GM18873 (cell line): ENCODE results near the gene GOLGA8S.
"Not testable (repeated sequence)": the region's sequence is repeated elsewhere in the genome, so short reads cannot be mapped to it uniquely, and the experiment has no call there.

Experiments
- ATAC-seq: cut with Tn5 transposase; IDR thresholded peaks from one replicate; pipeline ENCODE4 v1.9.1; 2021; ENCODE audit warnings: mild to moderate bottlenecking, moderate library complexity, moderate number of reproducible peaks; ENCODE audit not compliant: unreplicated experiment, low FRiP score

The GOLGA8S gene, protein sequence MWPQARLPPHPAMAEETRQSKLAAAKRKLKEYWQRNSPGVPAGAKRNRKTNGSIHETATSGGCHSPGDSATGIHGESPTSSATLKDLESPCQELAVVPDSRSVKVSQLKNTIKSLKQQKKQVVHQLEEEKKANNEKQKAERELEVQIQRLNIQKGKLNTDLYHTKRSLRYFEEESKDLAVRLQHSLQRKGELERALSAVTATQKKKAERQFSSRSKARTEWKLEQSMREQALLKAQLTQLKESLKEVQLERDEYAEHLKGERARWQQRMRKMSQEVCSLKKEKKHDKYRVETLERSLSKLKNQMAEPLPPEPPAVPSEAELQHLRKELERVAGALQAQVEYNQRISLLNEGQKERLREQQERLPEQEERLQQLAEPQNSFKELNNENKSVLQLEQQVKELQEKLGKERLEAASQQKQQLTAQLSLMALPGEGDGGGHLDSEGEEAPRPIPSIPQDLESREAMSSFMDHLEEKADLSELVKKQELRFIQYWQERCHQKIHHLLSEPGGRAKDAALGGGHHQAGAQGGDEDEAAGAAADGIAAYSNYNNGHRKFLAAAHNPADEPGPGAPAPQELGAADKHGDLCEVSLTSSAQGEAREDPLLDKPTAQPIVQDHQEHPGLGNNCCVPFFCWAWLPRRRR

DNA sequence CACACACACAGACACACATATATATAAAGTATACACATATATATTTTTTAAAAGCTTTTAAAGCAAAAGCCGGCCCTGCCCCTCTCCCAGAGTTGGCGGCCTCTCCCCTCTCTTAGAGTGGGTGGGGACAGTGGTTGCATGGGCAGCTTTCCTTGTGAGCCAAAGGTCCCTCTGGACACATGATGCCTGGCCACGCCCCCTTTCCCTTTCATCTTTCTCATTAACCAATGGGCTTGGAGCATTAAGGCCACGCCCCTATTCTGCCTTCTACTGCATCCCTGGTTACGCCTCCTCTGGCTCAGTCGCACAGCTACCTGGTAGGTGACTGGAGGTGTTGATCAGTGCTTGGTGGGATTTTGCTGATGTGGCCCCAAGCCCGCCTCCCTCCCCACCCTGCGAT lies at the start of gene GOLGA8S:
Gene GOLGA8S (plus strand): TSS at position 301 of the 400 bp plus-strand sequence. CDS start 62 bp downstream, at position 363.
- not testable (repeated sequence) for ATAC-seq

DNA sequence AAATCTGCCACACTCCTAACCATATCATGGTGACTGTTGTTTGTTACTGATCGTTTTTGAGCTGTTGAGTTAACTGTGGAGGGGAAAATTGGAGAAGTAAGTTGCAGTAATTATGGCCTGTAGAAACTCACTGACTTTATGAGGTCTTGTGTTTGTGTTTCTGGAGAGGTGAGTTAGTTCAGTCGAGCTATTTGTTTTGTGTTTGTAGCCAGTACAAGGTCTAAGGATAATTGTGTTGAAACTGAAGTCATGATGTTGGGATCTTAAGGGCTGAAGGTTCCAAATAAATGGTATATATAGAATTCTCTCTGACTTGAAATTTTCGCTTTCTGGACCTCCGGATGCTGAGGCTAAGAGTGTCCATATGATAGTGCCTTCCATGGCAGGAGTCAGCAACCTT lies 49.7 kb upstream of the GOLGA8S start:
- ATAC-seq: not testable (repeated sequence)

DNA sequence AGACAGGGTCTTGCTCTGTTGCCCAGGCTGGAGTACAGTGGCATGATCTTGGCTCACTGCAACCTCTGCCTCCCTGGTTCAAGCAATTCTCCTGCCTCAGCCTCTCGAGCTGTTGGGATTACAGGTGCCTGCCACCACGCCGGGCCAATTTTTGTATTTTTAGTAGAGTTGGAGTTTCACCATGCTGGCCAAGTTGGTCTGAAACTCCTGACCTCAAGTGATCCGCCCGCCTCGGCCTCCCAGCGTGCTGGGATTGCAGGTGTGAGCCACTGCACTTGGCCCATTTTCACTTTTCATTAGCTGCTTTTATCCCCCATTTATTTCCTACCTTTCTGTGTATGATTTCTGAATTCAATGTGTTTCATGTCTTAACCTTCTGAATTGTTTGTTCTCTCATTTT lies 48.6 kb upstream of the GOLGA8S start:
- ATAC-seq: not testable (repeated sequence)

DNA sequence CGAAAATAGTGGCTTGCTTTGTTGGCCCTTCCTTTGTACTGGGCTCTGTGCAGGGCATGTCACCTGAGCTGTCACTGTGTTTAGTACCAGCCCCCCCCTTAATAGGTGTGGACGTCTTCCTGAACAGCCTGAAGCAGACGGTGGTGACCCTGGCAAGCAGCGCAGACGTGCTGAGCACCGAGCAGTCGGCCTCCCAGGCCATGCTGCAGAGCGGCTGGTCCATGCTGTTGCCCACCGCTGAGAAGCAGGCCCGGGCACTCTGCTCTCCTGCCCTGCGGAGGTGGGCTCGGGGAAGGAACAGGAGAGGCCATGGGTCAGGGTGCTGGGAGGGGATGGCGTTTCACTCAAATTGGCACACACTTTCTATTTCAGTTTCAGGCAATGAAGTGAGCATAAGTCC lies 43.3 kb upstream of the GOLGA8S start:
- not testable (repeated sequence) for ATAC-seq

DNA sequence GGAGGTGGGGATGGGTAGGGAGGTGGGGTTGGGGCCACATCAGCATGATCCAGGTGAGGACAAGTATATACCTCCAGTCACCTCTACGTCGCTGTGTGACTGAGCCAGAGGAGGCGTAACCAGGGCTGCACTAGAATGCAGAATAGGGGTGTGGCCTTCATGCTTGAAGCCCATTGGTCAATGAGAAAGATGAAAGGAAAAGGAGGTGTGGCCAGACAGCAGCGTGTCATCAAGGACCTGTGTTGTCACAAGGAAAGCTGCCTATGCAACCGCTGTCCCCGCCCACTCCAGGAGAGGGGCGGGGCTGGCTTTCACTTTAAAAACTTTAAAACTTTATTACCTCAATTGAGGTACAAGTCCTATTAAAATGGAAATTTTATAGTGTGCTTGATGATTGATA lies 20.5 kb upstream of the GOLGA8S start, which contains the start of gene GOLGA6L26:
Gene GOLGA6L26 (minus strand): TSS at position 101 of the 400 bp plus-strand sequence. CDS start 61 bp downstream, at position 40.
- ATAC-seq: not testable (repeated sequence)

DNA sequence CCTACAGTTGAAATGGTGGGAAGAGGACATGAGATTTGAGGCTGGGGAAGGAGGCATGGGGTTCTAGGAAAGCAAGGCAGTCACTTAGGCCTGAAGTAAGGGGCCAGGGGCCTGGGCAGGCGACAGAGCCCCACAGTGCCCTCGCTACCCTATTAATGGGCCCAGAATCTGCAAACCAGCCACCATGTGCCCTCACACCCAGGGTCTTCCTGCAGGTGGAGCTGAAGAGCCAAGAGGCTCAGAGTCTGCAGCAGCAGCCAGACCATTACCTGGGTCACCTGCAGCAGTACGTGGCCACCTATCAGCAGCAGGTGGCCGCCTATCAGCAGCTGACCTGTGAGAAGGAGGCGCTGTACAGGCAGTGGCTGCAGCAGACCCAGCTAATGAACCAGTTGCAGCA lies 8.1 kb downstream of the GOLGA8S start:
- not testable (repeated sequence) for ATAC-seq

DNA sequence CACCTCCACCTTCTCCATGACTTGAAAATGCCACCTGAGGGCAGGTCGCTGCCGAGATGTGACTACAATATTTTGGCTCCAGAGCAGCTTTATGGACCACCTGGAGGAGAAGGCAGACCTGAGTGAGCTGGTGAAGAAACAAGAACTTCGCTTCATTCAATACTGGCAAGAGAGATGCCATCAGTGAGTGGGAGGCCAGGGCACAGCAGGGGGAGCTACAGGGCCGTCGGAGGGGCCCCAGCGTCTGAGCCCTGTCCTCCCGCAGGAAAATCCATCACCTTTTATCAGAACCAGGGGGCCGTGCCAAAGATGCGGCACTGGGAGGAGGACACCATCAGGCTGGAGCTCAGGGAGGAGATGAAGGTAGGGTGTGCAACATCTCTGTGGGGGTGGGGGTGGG lies 9.7 kb downstream of the GOLGA8S start:
- not testable (repeated sequence) for ATAC-seq

DNA sequence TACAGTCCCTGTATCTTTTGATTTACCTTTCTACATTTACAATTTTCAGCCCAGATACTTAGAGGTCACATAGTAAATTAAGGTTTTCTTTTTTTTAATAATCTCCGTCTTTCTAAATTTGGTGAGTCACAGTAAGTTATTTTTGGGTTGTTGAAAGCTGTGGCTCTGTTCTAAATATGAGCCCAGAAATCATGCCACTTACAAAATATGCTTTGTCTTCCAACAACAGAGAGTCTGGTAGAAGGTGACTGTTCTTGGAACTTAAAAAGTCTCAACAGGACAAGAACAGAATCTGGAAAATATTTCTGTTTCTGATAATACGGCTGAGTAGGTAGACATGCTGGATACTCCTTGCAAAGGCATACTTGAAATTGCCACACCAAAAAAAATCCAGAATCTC lies 16.0 kb downstream of the GOLGA8S start:
- ATAC-seq: no peak

DNA sequence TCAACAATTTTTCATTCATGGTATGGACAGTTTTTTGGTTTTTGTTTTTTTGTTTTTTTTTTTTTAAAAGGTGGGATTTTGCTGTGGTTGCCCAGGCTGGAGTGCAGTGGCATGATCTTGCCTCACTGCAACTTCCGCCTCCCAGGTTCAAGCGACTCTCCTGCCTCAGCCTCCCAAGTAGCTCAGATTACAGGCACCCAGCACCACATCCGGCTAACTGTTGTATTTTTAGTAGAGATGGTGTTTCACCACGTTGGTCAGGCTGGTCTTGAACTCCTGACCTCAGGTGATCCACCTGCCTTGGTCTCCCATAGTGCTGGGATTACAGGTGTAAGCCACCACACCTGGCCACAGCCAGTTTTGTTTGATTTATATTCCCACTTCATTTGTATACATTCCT lies 16.6 kb downstream of the GOLGA8S start:
- not testable (repeated sequence) for ATAC-seq

DNA sequence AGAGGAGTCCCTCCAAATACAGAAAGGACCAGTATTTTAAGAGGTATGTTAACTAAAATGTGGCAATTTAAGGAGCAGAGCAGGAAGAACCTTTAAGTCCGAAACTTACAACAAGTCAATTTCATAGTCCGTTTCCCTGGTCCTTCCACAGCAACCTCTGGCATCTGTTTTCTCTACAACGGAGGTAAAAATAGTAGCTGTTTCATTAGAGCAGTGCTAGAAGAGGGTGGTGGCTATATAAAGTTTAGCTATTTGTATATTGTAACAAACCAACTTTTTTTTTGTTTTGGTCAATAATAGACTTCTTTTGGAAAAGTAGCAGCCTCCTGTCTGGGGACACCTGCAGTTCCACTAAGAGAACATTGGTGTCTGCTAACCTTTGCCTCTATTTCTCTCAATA lies 17.3 kb downstream of the GOLGA8S start:
- not testable (repeated sequence) for ATAC-seq

DNA sequence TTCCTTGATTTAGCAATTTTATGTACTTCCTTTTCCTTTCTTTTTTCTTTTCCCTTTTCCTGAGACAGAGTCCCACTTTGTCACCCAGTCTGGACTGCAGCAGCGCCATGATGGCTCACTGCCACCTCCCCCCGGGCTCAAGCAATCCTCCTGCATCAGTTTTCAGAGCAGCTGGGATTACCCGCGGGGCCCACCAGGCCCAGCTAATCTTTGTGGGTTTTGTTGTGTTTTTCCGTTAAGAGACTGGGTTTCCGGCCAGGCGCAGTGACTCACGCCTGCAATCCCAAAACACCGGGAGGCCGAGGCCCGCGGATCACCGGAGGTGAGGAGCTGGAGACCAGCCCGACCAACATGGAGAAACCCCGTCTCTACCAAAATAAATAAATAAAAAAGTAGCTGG lies 17.7 kb downstream of the GOLGA8S start:
- no peak for ATAC-seq

DNA sequence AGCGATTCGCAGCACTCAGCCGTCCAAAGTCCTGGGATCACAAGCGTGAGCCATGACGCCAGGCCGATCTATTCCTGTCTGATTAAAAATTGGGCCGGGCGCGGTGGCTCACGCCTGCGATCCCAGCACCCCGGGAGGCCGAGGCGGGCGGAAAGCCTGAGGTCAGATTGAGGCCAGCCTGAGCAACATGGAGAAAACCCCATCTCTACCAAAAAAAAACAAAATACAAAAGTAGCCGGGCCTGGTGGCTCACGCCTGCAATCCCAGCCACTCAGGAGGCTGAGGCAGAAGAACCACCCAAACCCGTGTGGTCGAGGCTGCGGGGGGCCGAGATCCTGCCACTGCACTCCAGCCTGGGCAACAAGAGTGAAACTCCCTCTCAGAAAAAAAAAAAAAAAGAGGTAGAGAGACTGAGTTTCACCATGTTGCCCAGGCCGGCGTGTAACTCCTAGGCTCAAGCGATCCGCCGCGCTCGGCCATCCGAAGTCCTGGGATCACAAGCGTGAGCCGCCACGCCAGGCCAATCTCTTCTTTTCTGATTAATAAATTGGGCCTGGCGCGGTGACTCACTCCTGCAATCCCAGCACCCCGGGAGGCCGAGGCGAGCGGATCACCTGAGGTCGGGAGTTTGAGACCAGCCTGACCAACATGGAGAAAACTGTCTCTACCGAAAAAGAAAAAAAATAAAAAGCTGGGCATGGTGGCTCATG lies 18.5 kb downstream of the GOLGA8S start:
- ATAC-seq: not testable (repeated sequence)

DNA sequence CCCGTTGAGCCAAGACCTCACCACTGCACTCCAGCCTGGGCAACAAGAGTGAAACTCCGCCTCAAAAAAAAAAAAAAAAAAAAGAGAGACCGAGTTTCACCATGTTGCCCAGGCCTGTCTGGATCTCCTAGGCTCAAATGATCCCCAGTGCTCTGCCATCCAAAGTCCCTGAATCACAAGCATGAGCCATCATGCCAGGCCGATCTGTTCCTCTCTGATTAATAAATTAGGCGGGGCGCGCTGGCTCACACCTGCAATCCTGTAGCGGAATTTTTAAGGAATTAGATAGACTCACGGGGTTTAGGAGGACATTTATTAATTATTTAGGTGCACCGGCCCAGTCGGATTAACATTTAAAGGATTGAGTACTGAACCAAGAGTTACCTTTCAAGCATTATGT lies 19.7 kb downstream of the GOLGA8S start:
- not testable (repeated sequence) for ATAC-seq

DNA sequence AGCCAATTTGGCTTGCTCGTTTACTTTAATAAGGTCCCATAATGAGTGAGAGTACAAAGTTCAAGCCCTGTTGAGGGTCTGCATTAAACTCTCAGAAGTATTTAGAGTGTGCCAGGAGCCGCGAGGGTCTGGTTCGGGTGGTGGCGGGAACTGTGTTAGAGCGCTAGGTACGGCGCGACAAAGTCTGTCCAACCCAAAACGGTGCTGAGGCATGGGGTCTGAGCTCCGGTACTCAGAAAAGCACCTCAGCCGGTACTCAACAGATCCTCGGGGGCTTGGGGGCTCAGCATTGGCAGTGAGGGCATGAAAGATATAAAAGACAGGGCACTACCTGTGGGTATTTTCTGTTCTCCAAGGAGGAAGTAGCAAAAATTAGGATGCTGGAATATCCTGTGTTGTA lies 24.4 kb downstream of the GOLGA8S start:
- not testable (repeated sequence) for ATAC-seq

DNA sequence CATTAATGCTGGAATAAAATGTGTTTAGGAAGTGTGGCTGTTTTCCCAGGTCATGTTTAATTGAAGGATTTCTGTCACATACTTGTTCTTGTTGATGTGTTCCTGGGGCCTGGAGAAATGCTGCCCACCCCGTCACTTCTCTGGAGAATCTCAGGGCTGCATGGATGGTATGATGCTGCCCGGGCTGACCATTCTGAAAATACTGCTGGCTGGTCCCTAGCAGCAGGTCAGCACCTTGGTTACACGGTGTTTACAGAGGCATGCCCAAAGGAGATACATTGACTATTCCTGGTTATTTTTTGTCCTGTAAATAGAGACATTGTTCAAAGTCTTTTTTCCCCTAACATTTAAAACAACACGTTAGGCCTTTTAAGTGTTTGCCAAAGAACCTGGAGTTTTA lies 26.2 kb downstream of the GOLGA8S start:
- ATAC-seq: not testable (repeated sequence)

DNA sequence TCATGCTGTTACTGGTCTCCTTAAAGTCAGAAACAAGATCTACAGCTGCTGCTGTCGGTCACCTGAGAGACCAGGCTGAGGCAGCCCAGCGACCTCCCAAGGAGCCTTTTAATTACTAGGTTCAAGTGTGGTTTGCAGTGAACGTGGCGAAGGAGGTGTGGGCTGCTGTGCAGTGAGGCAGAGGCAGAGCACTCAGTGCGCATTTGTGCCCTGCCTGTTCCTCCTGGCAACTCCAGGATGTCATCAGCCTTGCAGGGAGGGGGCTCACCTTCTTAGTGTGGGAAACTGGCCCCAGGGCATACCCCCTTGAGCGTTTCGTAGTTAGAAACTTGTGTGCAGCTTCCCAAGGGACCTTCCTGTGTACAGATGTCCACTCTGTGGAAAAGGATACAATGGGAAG lies 26.6 kb downstream of the GOLGA8S start:
- not testable (repeated sequence) for ATAC-seq

DNA sequence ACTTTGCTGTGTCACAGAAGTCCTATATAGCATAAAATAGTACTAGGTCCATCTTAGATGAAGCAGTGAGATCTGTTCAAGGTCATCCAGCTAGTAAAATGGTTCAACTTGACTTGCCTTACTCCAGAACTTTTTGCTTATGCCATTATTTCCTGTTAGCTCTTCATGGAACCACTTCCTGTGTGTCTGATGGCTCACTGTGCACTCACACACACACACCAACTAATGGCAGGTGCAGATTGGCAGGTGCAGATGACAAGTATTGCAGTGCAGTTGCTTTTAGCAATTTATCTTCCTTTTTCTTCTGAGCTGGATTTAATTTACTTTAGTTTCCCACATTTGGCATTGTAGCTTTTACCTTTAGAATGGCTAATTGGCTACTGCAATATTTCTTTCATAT lies 29.8 kb downstream of the GOLGA8S start:
- ATAC-seq: no peak

DNA sequence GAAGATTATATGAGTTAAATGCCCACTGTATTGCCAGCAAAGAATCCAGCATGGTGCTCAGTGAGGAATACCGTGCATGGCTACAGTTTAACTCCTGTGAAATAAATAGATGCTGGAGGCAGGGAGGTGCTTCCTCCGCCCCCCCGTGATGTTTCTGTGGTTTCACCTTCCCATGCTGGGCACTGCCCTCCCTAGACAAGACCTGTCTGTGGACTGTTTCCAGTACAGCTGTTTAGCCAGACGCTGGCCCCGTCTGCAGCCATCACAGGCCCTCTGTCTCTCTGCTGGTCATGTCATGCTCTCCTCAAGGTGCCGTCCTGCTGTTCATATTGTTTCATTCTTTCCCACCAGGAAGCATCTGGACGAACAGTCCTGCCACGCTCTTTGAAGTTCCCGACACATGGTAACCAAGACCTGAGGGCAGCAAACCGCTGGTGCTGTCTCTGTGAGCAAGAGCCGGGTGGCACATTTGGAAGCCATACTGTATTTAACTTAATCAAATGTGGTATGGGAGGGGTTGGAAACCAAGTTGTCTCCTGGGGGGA lies 31.4 kb downstream of the GOLGA8S start:
- no peak for ATAC-seq

DNA sequence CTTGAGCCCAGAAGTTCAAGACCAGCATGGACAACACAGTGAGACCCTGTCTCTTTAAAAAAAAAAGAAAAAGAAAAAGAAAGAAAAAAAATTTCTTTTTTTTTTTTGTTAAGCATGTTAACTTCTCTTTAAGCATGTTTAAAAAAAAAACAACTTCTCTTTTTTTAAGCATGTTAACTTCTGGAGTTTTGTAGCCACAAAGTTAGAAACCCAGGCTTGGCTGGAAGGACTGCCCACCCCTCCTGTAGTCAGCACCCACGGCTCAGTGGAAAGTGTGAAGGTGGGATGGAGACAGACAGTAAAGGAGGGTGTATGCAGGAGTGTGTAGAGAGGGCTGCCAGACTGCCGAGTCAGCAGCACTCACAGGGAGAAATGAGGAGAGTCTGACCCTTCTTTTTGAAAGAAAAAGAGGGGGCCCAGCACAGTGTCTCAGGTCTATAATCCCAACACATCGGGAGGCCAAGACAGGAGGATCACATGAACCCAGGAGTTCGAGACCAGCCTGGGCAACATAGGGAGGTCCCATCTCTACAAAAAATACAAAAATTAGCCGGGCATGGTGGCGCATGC lies 33.2 kb downstream of the GOLGA8S start:
- no peak for ATAC-seq

DNA sequence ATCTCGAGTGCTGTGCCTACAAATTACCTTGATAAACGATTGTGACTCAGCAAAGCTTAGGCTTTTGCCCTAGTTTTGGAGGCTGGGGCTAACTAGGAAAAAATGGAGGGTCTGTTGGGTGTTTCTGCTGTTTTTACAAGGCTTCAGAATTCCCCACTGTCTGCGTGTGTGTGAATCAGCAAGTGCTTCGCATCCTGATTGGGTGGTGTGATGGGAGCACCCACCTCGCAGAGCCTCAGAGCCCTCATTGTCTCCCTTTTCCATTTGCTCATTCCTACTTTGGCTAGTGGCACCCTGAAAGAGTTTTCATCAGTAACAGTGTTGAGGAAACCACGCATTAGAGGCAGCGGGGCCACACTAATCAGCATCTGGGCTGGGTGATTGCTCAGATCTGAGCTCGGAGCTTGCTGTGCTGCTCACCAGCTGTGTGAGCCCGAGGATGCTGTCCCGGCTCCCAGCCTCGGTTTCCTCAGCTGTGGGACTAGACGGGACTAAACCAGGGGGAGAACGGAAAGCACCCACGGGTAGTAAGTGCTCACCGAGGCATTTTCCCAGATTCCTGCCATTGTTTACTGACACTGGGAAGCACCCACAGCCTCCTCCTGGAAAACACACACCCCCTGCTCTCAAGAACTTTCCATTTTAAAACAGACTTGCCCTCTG lies 40.6 kb downstream of the GOLGA8S start:
- no peak for ATAC-seq
